Caco-2 (cell line): ENCODE results near the gene TLE6. TPM values are rescaled to one million over a fixed set of nuclear protein-coding genes. Genes with fewer than 3 reads are reported as not detected.

Experiments used
- BruUV-seq: library from RNA; stranded (reverse); fragments of 400-500 nt; replicated peaks from 2 replicates; lab custom pipeline; 2021; lab: Mats Ljungman, UMichigan
- CTCF ChIA-PET: fragments of 300-600 bp; sonication (Branson Sonifier 250); formaldehyde crosslinking; loops from one replicate; lab custom pipeline; 2022; ENCODE audit warnings: antibody characterized with exemption; lab: Charles Lee
- POLR2A ChIA-PET: fragments of 300-600 bp; sonication (Branson Sonifier 250); formaldehyde crosslinking; loops from one replicate; lab custom pipeline; 2022; ENCODE audit warnings: antibody characterized with exemption; lab: Charles Lee
- DNase-seq, 2 experiments: peaks; one replicate each; pipeline versions ENCODE4 v3.0.0 to v3.0.0-alpha.2; 2020 to 2022
- H3K27me3 ChIP-seq: replicated peaks from 2 replicates; pipeline ENCODE4 v1.6.0; 2011; ENCODE audit warnings: low read length; ENCODE audit not compliant: control insufficient read depth, insufficient read depth
- H3K36me3 ChIP-seq: 2 replicates; pipeline ENCODE4 v1.5.1; 2011; ENCODE audit warnings: low read length; ENCODE audit not compliant: control insufficient read depth, insufficient read depth
- H3K4me1 ChIP-seq: fragments of 250-450 bp; sonication (Bioruptor Pico); 2 replicates; pipeline ENCODE4 v1.5.1; 2020; ENCODE audit warnings: mild to moderate bottlenecking
- H3K4me3 ChIP-seq: 2 replicates; pipeline ENCODE4 v1.5.1; 2011; ENCODE audit warnings: low read depth, mild to moderate bottlenecking, control low read depth, low read length
- H3K9me3 ChIP-seq: fragments of 250-450 bp; sonication (Bioruptor Pico); 2 replicates; pipeline ENCODE4 v1.5.1; 2020; ENCODE audit warnings: mild to moderate bottlenecking, moderate library complexity
- H3K27ac Mint-ChIP-seq: one replicate; pipeline ENCODE4 v1.8.0; 2022; ENCODE audit warnings: mixed read lengths; ENCODE audit not compliant: unreplicated experiment
- H3K27me3 Mint-ChIP-seq: one replicate; pipeline ENCODE4 v1.8.0; 2022; ENCODE audit warnings: mixed read lengths; ENCODE audit not compliant: insufficient read depth, unreplicated experiment
- H3K36me3 Mint-ChIP-seq: one replicate; pipeline ENCODE4 v1.8.0; 2022; ENCODE audit warnings: mild to moderate bottlenecking, mixed read lengths; ENCODE audit not compliant: insufficient read depth, unreplicated experiment
- H3K4me1 Mint-ChIP-seq: one replicate; pipeline ENCODE4 v1.8.0; 2022; ENCODE audit warnings: low read depth, mixed read lengths; ENCODE audit not compliant: unreplicated experiment
- H3K4me3 Mint-ChIP-seq: one replicate; pipeline ENCODE4 v1.8.0; 2022; ENCODE audit warnings: mild to moderate bottlenecking, moderate library complexity, mixed read lengths; ENCODE audit not compliant: unreplicated experiment
- H3K9me3 Mint-ChIP-seq: one replicate; pipeline ENCODE4 v1.8.0; 2022; ENCODE audit warnings: mixed read lengths; ENCODE audit not compliant: unreplicated experiment
- intact Hi-C: fragments of 100-400 bp; cut with micrococcal nuclease; formaldehyde crosslinking; loops from one replicate; pipeline ENCODE4 v1.10.0; 2022; ENCODE audit not compliant: unreplicated experiment
- total RNA-seq: library from RNA; stranded (reverse); gene quantifications from 2 replicates; pipeline ENCODE4 v1.2.3, GENCODE V29; 2022
- TF ChIP-seq, protein P1 (sequence below), 2 experiments: fragments of 200-600 bp in 1 of 2; IDR thresholded peaks; 1 replicate in 1 of 2; 2 replicates in 1 of 2; pipeline versions ENCODE4 v1.5.1 to v1.8.0; 2011 to 2022; ENCODE audit warnings: antibody characterized with exemption in 1 of 2, control low read depth in 1 of 2, inconsistent platforms in 1 of 2, low read depth in 1 of 2, low read length in 1 of 2, mild to moderate bottlenecking in 1 of 2, moderate library complexity in 1 of 2; ENCODE audit not compliant: insufficient read depth in 1 of 2, severe bottlenecking in 1 of 2, unreplicated experiment in 1 of 2

Gene TLE6
- total RNA-seq, 1 experiment from 2014 or later, result 1.4 TPM

DNA sequence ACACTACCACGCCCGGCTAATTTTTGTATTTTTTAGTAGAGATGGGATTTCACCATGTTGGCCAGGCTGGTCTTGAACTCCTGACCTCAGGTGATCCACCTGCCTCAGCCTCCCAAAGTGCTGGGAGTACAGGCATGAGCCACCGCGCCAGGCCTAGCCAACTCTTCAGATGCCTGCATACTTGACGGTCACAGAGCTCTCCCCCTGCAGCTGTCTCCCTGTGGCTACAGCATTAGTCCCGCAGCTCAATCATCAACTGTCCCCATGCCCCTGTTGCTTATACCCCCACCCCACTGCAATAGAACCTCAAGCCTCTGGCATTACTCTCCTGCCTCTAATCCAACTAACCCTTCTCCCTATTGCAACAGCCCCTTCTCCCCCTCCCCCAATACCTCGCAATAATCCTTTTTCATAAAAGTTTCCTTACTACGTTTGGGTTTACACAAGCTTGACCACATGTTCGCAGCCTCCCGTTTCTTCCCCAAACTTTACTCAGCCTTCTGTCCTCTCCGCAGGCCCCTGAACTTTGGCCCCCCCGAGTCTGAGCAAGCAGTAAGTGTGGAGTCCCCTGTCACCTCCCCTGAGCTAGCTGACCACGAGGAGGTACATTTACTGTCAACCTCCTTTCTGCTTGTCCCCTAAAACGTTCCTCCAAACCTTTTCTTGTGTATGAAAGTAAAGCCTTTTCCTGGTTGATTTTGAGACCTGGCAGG lies 34.3 kb upstream of the TLE6 start:
- peaks cover 4% of the 10 kb centered on the region for H3K36me3 ChIP-seq
- Mint-ChIP-seq H3K4me1 (peaks cover 13% of the 10 kb centered on the region), H3K36me3 (peaks cover 22% of the 10 kb centered on the region), H3K27ac (no peak overlapping the region), H3K27me3 (no peaks in the 10 kb centered on the region), H3K4me3 (peak overlapping the region; percentile 92), H3K9me3 (no peaks in the 10 kb centered on the region)
- POLR2A ChIA-PET, result interaction anchor here (0.6 kb wide), 1 partner anchor 397 kb away, joined by 3 read pairs; no protein-coding TSS in a partner anchor
- BruUV-seq, result no TSS peak
- CTCF ChIA-PET, result interaction anchor here (0.6 to 2.7 kb wide), 3 partner anchors 19 to 76 kb away, joined by 3 to 15 read pairs (median 6); partner anchors contain the start of gene ZNF556
- 0 out of 2 replicates have a peak, but pooled peaks cover 3% of the 10 kb centered on the region for H3K4me1 ChIP-seq
- no peak for DNase-seq
- H3K27me3 ChIP-seq, result no peaks in the 10 kb centered on the region
- H3K9me3 ChIP-seq, result no peaks in the 10 kb centered on the region
- intact Hi-C loops, result no loop called here
- H3K4me3 ChIP-seq, result peak overlapping the region; percentile 4
- TF ChIP-seq, protein P1, sequence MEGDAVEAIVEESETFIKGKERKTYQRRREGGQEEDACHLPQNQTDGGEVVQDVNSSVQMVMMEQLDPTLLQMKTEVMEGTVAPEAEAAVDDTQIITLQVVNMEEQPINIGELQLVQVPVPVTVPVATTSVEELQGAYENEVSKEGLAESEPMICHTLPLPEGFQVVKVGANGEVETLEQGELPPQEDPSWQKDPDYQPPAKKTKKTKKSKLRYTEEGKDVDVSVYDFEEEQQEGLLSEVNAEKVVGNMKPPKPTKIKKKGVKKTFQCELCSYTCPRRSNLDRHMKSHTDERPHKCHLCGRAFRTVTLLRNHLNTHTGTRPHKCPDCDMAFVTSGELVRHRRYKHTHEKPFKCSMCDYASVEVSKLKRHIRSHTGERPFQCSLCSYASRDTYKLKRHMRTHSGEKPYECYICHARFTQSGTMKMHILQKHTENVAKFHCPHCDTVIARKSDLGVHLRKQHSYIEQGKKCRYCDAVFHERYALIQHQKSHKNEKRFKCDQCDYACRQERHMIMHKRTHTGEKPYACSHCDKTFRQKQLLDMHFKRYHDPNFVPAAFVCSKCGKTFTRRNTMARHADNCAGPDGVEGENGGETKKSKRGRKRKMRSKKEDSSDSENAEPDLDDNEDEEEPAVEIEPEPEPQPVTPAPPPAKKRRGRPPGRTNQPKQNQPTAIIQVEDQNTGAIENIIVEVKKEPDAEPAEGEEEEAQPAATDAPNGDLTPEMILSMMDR (IDR thresholded peaks at IDR 0.05; ENCODE audit: insufficient read depth in 1 of 2, low read depth in 1 of 2, low read length in 1 of 2, severe bottlenecking in 1 of 2, unreplicated experiment in 1 of 2), result no peak

- Histone ChIP-seq H3K4me3 (peak overlapping the region; percentile 94), H3K9me3 (no peaks in the 10 kb centered on the region), H3K36me3 (peaks cover 2% of the 10 kb centered on the region; the same call in 1 of the 2 replicates), H3K27me3 (no peaks in the 10 kb centered on the region), H3K4me1 (0 out of 2 replicates have a peak, but pooled peaks cover 3% of the 10 kb centered on the region)
- POLR2A ChIA-PET, result no interaction called here
- Mint-ChIP-seq H3K36me3 (peaks cover 23% of the 10 kb centered on the region), H3K4me3 (peak overlapping the region; percentile 92), H3K9me3 (no peaks in the 10 kb centered on the region), H3K27ac (peak overlapping the region; percentile 95), H3K27me3 (no peaks in the 10 kb centered on the region), H3K4me1 (peaks cover 19% of the 10 kb centered on the region)
- no TSS peak for BruUV-seq
- DNase-seq, result no peak
- intact Hi-C loops, result loop anchor here (1.0 kb wide), 1 partner anchor 57 kb away; no protein-coding TSS in a partner anchor
- TF ChIP-seq, protein P1 (IDR thresholded peaks at IDR 0.05; ENCODE audit: insufficient read depth in 1 of 2, low read depth in 1 of 2, low read length in 1 of 2, severe bottlenecking in 1 of 2, unreplicated experiment in 1 of 2), result no peak
- CTCF ChIA-PET, result interaction anchor here (2.7 kb wide), 1 partner anchor 57 kb away, joined by 15 read pairs; no protein-coding TSS in a partner anchor
Measured at GRCh38 chr19:2944403-2944774, 33.0 kb upstream of the TLE6 start.

GRCh38 chr19:2944775-2945574 lies 32.4 kb upstream of the TLE6 start, which contains the start of gene ZNF77:
ZNF77 (minus strand) TSS chr19:2944971; CDS start chr19:2944840, 131 bp downstream.
- POLR2A ChIA-PET, result no interaction called here
- TF ChIP-seq, protein P1 (IDR thresholded peaks at IDR 0.05; ENCODE audit: insufficient read depth in 1 of 2, low read depth in 1 of 2, low read length in 1 of 2, severe bottlenecking in 1 of 2, unreplicated experiment in 1 of 2), result no peak

More at GRCh38 chr19:2944775-2945574, 32.4 kb upstream of the TLE6 start, which contains the start of gene ZNF77:
- Histone ChIP-seq H3K9me3 (no peaks in the 10 kb centered on the region), H3K36me3 (no peaks in the 10 kb centered on the region), H3K4me1 (0 out of 2 replicates have a peak, but pooled peaks cover 3% of the 10 kb centered on the region), H3K4me3 (peak within 1 kb of the TSS; percentile 94), H3K27me3 (no peaks in the 10 kb centered on the region)
- CTCF ChIA-PET, result interaction anchor here (2.7 kb wide), 1 partner anchor 58 kb away, joined by 15 read pairs; no protein-coding TSS in a partner anchor
- peaks cover 21% of the 10 kb centered on the region for H3K4me1 Mint-ChIP-seq
- peak within 1 kb of the TSS; percentile 95 for H3K27ac Mint-ChIP-seq
- peak within 1 kb of the TSS; percentile 92 for H3K4me3 Mint-ChIP-seq
- H3K27me3 Mint-ChIP-seq, result no peaks in the 10 kb centered on the region
- BruUV-seq, result no TSS peak
- no peaks in the 10 kb centered on the region for H3K9me3 Mint-ChIP-seq
- DNase-seq, result peak; percentile 98 to 99
- peaks cover 29% of the 10 kb centered on the region for H3K36me3 Mint-ChIP-seq
- intact Hi-C loops, result loop anchor here (1.0 kb wide), 1 partner anchor 58 kb away; no protein-coding TSS in a partner anchor
